Measurements from ENCODE around the gene PLEKHG3.
A peak's percentile ranks its signal among the peaks of the same experiment; 100 is the strongest.

Gene PLEKHG3

GRCh38 chr14:64759555-64759938 is 55.3 kb downstream of the PLEKHG3 start:
- Mint-ChIP-seq H3K36me3 (no peaks in the 10 kb centered on the region), H3K4me3 (no peak overlapping the region), H3K27me3 (peaks cover 23% of the 10 kb centered on the region), H3K4me1 (peaks cover 8% of the 10 kb centered on the region), H3K9me3 (no peaks in the 10 kb centered on the region), H3K27ac (no peak overlapping the region)
- no peak for DNase-seq (ENCODE audit: low spot score in 2 of 2)
- ATAC-seq (ENCODE audit: low read depth) = no peak

GRCh38 chr14:64760146-64760755 is 56.0 kb downstream of the PLEKHG3 start:
- Mint-ChIP-seq H3K4me3 (no peak overlapping the region), H3K36me3 (no peaks in the 10 kb centered on the region), H3K27ac (no peak overlapping the region), H3K4me1 (peaks cover 11% of the 10 kb centered on the region), H3K27me3 (peaks cover 19% of the 10 kb centered on the region), H3K9me3 (no peaks in the 10 kb centered on the region)
- ATAC-seq (ENCODE audit: low read depth) (no peak), DNase-seq (ENCODE audit: low spot score in 2 of 2) (peak; percentile 21 to 33)

- H3K9me3 Mint-ChIP-seq = no peaks in the 10 kb centered on the region
- H3K27ac Mint-ChIP-seq = no peak overlapping the region
- DNase-seq (ENCODE audit: low spot score in 2 of 2) = no peak
- no peak overlapping the region for H3K4me3 Mint-ChIP-seq
- no peak for ATAC-seq (ENCODE audit: low read depth)
- peaks cover 13% of the 10 kb centered on the region for H3K4me1 Mint-ChIP-seq
- no peaks in the 10 kb centered on the region for H3K36me3 Mint-ChIP-seq
- H3K27me3 Mint-ChIP-seq = peaks cover 20% of the 10 kb centered on the region
Measured at GRCh38 chr14:64760916-64761315, 56.7 kb downstream of the PLEKHG3 start.

- H3K36me3 Mint-ChIP-seq = no peaks in the 10 kb centered on the region
- H3K27me3 Mint-ChIP-seq = peaks cover 22% of the 10 kb centered on the region
- DNase-seq (ENCODE audit: low spot score in 2 of 2) (no peak), ATAC-seq (ENCODE audit: low read depth) (no peak)
- no peaks in the 10 kb centered on the region for H3K9me3 Mint-ChIP-seq
- peaks cover 15% of the 10 kb centered on the region for H3K4me1 Mint-ChIP-seq
- no peak overlapping the region for H3K27ac Mint-ChIP-seq
- no peak overlapping the region for H3K4me3 Mint-ChIP-seq
Measured at GRCh38 chr14:64761441-64762043, 57.3 kb downstream of the PLEKHG3 start.

- no peak overlapping the region for H3K27ac Mint-ChIP-seq
- ATAC-seq (ENCODE audit: low read depth) (no peak), DNase-seq (ENCODE audit: low spot score in 2 of 2) (no peak)
- H3K27me3 Mint-ChIP-seq = peaks cover 21% of the 10 kb centered on the region
- no peaks in the 10 kb centered on the region for H3K36me3 Mint-ChIP-seq
- H3K4me3 Mint-ChIP-seq = no peak overlapping the region
- H3K4me1 Mint-ChIP-seq = peaks cover 15% of the 10 kb centered on the region
- H3K9me3 Mint-ChIP-seq = no peaks in the 10 kb centered on the region
Measured at GRCh38 chr14:64762044-64763034, 58.1 kb downstream of the PLEKHG3 start.

- Mint-ChIP-seq H3K4me3 (no peak overlapping the region), H3K4me1 (peaks cover 15% of the 10 kb centered on the region), H3K9me3 (no peaks in the 10 kb centered on the region), H3K27ac (no peak overlapping the region), H3K36me3 (no peaks in the 10 kb centered on the region), H3K27me3 (peaks cover 21% of the 10 kb centered on the region)
- ATAC-seq (ENCODE audit: low read depth) (no peak), DNase-seq (ENCODE audit: low spot score in 2 of 2) (no peak)
Measured at GRCh38 chr14:64763085-64763782, 59.0 kb downstream of the PLEKHG3 start.

- no peaks in the 10 kb centered on the region for H3K9me3 Mint-ChIP-seq
- peaks cover 15% of the 10 kb centered on the region for H3K4me1 Mint-ChIP-seq
- no peak overlapping the region for H3K27ac Mint-ChIP-seq
- peaks cover 21% of the 10 kb centered on the region for H3K27me3 Mint-ChIP-seq
- peak; percentile 29 for ATAC-seq (ENCODE audit: low read depth)
- no peak for DNase-seq (ENCODE audit: low spot score in 2 of 2)
- peak overlapping the region; percentile 11 for H3K4me3 Mint-ChIP-seq
- no peaks in the 10 kb centered on the region for H3K36me3 Mint-ChIP-seq
Measured at GRCh38 chr14:64763801-64764621, 59.8 kb downstream of the PLEKHG3 start.

GRCh38 chr14:64764641-64765520 is 60.7 kb downstream of the PLEKHG3 start:
- no peaks in the 10 kb centered on the region for H3K9me3 Mint-ChIP-seq
- H3K27ac Mint-ChIP-seq = no peak overlapping the region
- ATAC-seq (ENCODE audit: low read depth) = peak; percentile 79
- H3K4me1 Mint-ChIP-seq = peaks cover 15% of the 10 kb centered on the region
- no peaks in the 10 kb centered on the region for H3K36me3 Mint-ChIP-seq
- peak overlapping the region; percentile 11 for H3K4me3 Mint-ChIP-seq
- DNase-seq (ENCODE audit: low spot score in 2 of 2) = peak; percentile 55 to 74
- H3K27me3 Mint-ChIP-seq = peaks cover 18% of the 10 kb centered on the region

GRCh38 chr14:64765740-64766302 is 61.6 kb downstream of the PLEKHG3 start:
- no peak for ATAC-seq (ENCODE audit: low read depth)
- no peak overlapping the region for H3K27ac Mint-ChIP-seq
- H3K27me3 Mint-ChIP-seq = peaks cover 14% of the 10 kb centered on the region
- peaks cover 15% of the 10 kb centered on the region for H3K4me1 Mint-ChIP-seq
- no peak overlapping the region for H3K4me3 Mint-ChIP-seq
- DNase-seq (ENCODE audit: low spot score in 2 of 2) = no peak
- H3K9me3 Mint-ChIP-seq = no peaks in the 10 kb centered on the region
- H3K36me3 Mint-ChIP-seq = no peaks in the 10 kb centered on the region

GRCh38 chr14:64766430-64767151 is 62.4 kb downstream of the PLEKHG3 start:
- Mint-ChIP-seq H3K4me3 (no peak overlapping the region), H3K9me3 (no peaks in the 10 kb centered on the region), H3K27me3 (peaks cover 8% of the 10 kb centered on the region), H3K4me1 (peaks cover 15% of the 10 kb centered on the region), H3K27ac (no peak overlapping the region), H3K36me3 (no peaks in the 10 kb centered on the region)
- ATAC-seq (ENCODE audit: low read depth) = no peak
- DNase-seq (ENCODE audit: low spot score in 2 of 2) = no peak

GRCh38 chr14:64767215-64767964 is 63.2 kb downstream of the PLEKHG3 start:
- Mint-ChIP-seq H3K4me1 (peaks cover 15% of the 10 kb centered on the region), H3K27ac (no peak overlapping the region), H3K4me3 (no peak overlapping the region), H3K9me3 (no peaks in the 10 kb centered on the region), H3K27me3 (peaks cover 6% of the 10 kb centered on the region), H3K36me3 (no peaks in the 10 kb centered on the region)
- ATAC-seq (ENCODE audit: low read depth) (no peak), DNase-seq (ENCODE audit: low spot score in 2 of 2) (no peak)

Data from memory B cell (primary cell).